Pancreas (tissue), 10 donors: ENCODE data around the gene UNC119. TPM values are rescaled to one million over a fixed set of nuclear protein-coding genes. Genes with fewer than 3 reads are reported as not detected.
A peak's percentile ranks its signal among the peaks of the same experiment; 100 is the strongest.

ENCODE experiments used
- ATAC-seq, 4 donors: fragments of 200-7000 bp; cut with Tn5 transposase; one replicate each; pipeline versions ENCODE4 v1.8.0 to v1.9.1; 2020; ENCODE audit warnings: mild to moderate bottlenecking in 4 of 4, moderate library complexity in 4 of 4
- DNase-seq, 6 donors: peaks; one replicate each; pipeline ENCODE4 v3.0.0-alpha.2; 2020
- FAIRE-seq: peaks from 2 replicates; lab custom pipeline; 2012; peaks lifted over from hg19 to GRCh38; lab: Jason Lieb, UNC
- H3K27ac ChIP-seq, 4 donors: fragments of 200-600 bp; sonication (generic); 1 replicate in 3 of 4; 2 replicates in 1 of 4; pipeline versions ENCODE4 v1.5.0 to v1.8.0; 2020
- H3K27me3 ChIP-seq, 4 donors: fragments of 200-600 bp; one replicate each; pipeline ENCODE4 v1.8.0; 2021
- H3K36me3 ChIP-seq, 3 donors: fragments of 200-600 bp; sonication (generic) in 1 of 3; one replicate each; pipeline versions ENCODE4 v1.5.0 to v1.8.0; 2020 to 2021
- H3K4me1 ChIP-seq, 3 donors: fragments of 200-600 bp; one replicate each; pipeline ENCODE4 v1.8.0; 2021
- H3K4me3 ChIP-seq, 4 donors: fragments of 200-600 bp; sonication (generic) in 2 of 4; one replicate each; pipeline versions ENCODE4 v1.5.0 to v1.8.0; 2020 to 2021
- H3K9me3 ChIP-seq, 4 donors: fragments of 200-600 bp; one replicate each; pipeline ENCODE4 v1.8.0; 2021
- WGBS, 2 donors: extraction: QIAGEN DNeasy Blood & Tissue Kit; methylation state at CpG; one replicate each; pipeline ENCODE4 v1.1.7; 2013; 5-methylcytosine and 5-hydroxymethylcytosine counted together
- intact Hi-C, 3 donors: fragments of 100-400 bp; cut with DNase I; formaldehyde crosslinking; loops; one replicate each; pipeline versions ENCODE4 v1.11.1 to v1.14.2; 2022
- polyA plus RNA-seq, 2 donors: library from polyadenylated mRNA; stranded (reverse); fragments of 200-250 nt; gene quantifications; one replicate each; pipeline ENCODE4 v1.2.3, GENCODE V29; 2013
- total RNA-seq, 6 donors: library from RNA; stranded (reverse); fragmentation: NEBNext Ultra II Directional in 4 of 6; extraction: Animal tissue kit (Norgen Biotek cat#: 25700) in 4 of 6; gene quantifications; one replicate each; pipeline versions ENCODE4 v1.2.1 to v1.2.4, GENCODE V29; 2021 to 2023
- TF ChIP-seq, protein P1 (sequence below), 4 donors: fragments of 200-600 bp; sonication (generic) in 3 of 4; IDR thresholded peaks; one replicate each; pipeline versions ENCODE4 v1.5.0 to v1.8.0; 2021; ENCODE audit warnings: antibody characterized with exemption in 4 of 4
- donor health status: healthy with polysubstance abuse.
- donor health status: DM: no; HTN: no; CAD: no; lungs with moderate emphysema.
- donor health status: DM: no; HTN: no; CAD: no.
- donor health status: control.
- donor health status: control.
- donor health status: Bipolar disorder and iron deficiency.
- donor health status: DM: yes; HTN: yes; CAD: no.
- donor health status: DM: no; HTN: no; CAD: no.
- donor health status: DM: no; HTN: no; CAD: no.
- donor health status: DM: yes; HTN: yes; CAD: no.

The UNC119 gene
- total and polyA plus RNA-seq, 8 donors, result 9.3 to 31.1 (median 12.2) TPM

DNA sequence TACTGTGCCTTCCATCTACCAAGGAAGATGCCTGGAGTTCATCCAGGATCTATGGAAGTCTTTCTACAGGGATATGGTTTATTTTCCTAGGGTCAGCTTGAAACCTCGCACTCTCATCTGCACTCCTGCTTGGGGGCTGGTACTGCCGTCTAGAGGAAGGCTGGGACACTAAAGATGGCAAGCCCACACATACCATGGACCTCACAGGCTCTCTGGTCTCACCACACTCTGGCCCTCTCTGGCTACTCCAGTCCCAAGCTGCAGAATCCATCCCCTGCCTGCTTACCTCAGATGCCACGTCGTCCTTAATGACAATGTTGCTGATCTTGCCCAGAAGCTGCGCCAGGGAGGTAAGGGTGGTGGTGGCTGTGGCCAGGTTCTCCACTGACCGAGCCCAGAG is 2.1 kb upstream of the UNC119 start:
- no peak overlapping the region for H3K4me3 ChIP-seq
- no peak overlapping the region for H3K27ac ChIP-seq
- FAIRE-seq (no peak), DNase-seq (no peak), ATAC-seq (no peak)
- no peaks in the 10 kb centered on the region for H3K9me3 ChIP-seq
- peaks cover 0 to 26% (median 14%) of the 10 kb centered on the region in 3 donors for H3K36me3 ChIP-seq
- H3K27me3 ChIP-seq, result no peaks in the 10 kb centered on the region
- 78 to 84% methylated on average over 6 of the region's 6 CpGs for WGBS, 2 donors
- intact Hi-C loops, result no loop called here
- TF ChIP-seq, protein P1, sequence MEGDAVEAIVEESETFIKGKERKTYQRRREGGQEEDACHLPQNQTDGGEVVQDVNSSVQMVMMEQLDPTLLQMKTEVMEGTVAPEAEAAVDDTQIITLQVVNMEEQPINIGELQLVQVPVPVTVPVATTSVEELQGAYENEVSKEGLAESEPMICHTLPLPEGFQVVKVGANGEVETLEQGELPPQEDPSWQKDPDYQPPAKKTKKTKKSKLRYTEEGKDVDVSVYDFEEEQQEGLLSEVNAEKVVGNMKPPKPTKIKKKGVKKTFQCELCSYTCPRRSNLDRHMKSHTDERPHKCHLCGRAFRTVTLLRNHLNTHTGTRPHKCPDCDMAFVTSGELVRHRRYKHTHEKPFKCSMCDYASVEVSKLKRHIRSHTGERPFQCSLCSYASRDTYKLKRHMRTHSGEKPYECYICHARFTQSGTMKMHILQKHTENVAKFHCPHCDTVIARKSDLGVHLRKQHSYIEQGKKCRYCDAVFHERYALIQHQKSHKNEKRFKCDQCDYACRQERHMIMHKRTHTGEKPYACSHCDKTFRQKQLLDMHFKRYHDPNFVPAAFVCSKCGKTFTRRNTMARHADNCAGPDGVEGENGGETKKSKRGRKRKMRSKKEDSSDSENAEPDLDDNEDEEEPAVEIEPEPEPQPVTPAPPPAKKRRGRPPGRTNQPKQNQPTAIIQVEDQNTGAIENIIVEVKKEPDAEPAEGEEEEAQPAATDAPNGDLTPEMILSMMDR (IDR thresholded peaks at IDR 0.05), result no peak
- peaks cover 0 to 8% (median 3%) of the 10 kb centered on the region in 3 donors for H3K4me1 ChIP-seq

DNA sequence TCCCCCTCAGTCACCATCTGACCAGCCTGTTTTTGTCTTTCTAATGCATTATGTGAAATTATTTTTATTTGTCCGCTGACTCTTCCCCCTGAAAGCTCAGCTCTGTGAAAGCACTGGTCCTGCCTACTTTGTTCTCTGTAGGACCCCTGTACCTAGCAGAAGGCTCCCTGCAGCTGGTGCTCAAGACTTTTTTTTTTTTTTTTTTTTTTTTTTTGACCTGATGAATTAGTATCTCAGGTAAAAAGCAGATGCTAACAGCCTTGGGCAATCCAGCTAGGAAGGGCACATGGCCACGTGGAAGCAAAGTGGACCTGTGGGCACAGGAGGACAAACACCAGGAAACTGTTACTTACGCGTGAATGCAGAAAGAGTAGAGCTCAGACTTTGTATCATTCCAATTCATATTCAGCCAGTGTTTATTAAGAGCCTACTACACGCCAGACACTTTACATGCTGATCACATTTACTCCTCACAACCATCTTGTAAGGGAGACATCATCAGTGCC is 629 bp upstream of the UNC119 start:
- 91 to 94% methylated on average over 5 of the region's 5 CpGs for WGBS, 2 donors
- TF ChIP-seq, protein P1 (IDR thresholded peaks at IDR 0.05), result no peak
- Histone ChIP-seq H3K4me3 (peak overlapping the region in 1 of 4 donors; percentile 89), H3K27ac (no peak overlapping the region), H3K36me3 (peaks cover 0 to 26% (median 11%) of the 10 kb centered on the region in 3 donors), H3K4me1 (peaks cover 0 to 8% (median 3%) of the 10 kb centered on the region in 3 donors), H3K27me3 (no peaks in the 10 kb centered on the region), H3K9me3 (no peaks in the 10 kb centered on the region)
- FAIRE-seq (no peak), ATAC-seq (no peak), DNase-seq (peak in 1 of 6 donors; percentile 30)
- intact Hi-C loops, result no loop called here

DNA sequence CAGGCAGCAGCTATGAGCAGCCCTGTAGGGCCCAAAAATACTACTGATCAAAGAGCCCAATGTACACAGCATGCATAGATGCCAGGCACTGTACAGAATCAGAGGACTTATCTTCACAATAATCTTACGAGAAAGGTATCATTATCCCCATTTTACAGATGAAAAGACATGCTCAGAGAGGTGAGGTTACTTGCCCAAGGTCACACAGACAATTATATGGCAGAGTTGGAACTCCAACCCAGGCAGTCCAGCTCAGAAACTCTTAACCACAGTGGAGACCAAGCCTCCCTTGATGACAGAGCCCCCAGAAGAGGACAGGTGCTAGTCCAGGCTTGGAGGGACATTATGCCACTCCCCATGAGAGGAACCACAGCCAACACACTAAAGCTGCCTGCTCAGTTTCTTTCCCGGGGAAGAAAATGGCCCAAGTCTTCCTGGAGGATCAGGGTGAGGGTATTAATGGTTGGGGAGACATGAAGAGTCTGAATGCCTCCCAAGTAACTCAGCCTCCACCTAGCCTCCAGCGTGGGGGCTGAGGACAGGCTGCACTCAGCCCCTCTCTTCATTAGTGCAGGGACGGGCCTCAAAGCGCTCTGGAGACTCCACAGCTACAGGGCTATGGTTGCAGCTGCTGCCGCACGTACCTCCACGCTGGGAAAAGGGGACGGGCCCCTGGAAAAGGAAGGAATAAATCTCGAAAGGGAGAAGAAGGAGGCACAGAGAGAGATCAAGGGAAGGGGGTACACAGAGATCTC is 826 bp downstream of the UNC119 start:
- H3K36me3 ChIP-seq, result peaks cover 0 to 20% (median 7%) of the 10 kb centered on the region in 3 donors
- no peak for FAIRE-seq
- peak overlapping the region; percentile 66 to 91 (median 87) for H3K4me3 ChIP-seq
- WGBS, 2 donors, result 9 to 14% methylated on average over 10 of the region's 10 CpGs
- peak; percentile 16 to 33 (median 24) for ATAC-seq
- H3K27me3 ChIP-seq, result no peaks in the 10 kb centered on the region
- H3K27ac ChIP-seq, result no peak overlapping the region
- DNase-seq, result peak in 1 of 6 donors; percentile 21
- H3K4me1 ChIP-seq, result peaks cover 0 to 8% (median 3%) of the 10 kb centered on the region in 3 donors
- intact Hi-C loops, result no loop called here
- H3K9me3 ChIP-seq, result no peaks in the 10 kb centered on the region
- TF ChIP-seq, protein P1 (IDR thresholded peaks at IDR 0.05), result no peak

DNA sequence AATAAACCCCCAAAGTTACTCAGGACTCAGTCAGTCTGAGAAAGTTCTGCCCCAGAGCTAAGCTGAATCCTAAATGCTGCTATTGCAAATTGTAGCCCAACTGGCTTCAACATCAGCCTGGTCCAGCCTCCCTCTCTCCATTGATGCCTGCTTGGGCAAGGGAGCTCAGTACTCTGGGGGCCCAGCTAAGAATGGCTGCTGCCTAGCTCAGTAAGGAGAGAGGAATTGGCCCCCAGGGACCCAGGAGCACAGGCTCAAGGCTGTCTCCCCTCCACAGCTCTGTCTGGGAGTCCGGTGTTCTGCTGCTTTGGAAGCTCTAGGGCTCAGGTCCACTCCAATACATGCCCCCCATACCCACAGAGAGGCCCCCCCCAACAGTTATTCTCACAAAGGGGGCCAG is 1.6 kb downstream of the UNC119 start:
- H3K27ac ChIP-seq, result no peak overlapping the region
- ATAC-seq (no peak), DNase-seq (peak in 2 of 6 donors; percentile 22 to 29), FAIRE-seq (no peak)
- TF ChIP-seq, protein P1 (IDR thresholded peaks at IDR 0.05), result no peak
- no peaks in the 10 kb centered on the region for H3K27me3 ChIP-seq
- H3K4me3 ChIP-seq, result no peak overlapping the region
- H3K4me1 ChIP-seq, result peaks cover 0 to 8% (median 3%) of the 10 kb centered on the region in 3 donors
- H3K36me3 ChIP-seq, result peaks cover 0 to 13% (median under 1%) of the 10 kb centered on the region in 3 donors
- 92 to 100% methylated on average over 1 of the region's 1 CpG for WGBS, 2 donors
- H3K9me3 ChIP-seq, result no peaks in the 10 kb centered on the region
- intact Hi-C loops, result no loop called here
